Sigmoid colon (tissue), 7 donors: Measurements from ENCODE around the gene LARP4B. TPM values are rescaled to one million over a fixed set of nuclear protein-coding genes. Genes with fewer than 3 reads are reported as not detected.

Source experiments
- DNase-seq: peaks from one replicate; pipeline ENCODE4 v3.0.0-alpha.2; 2019
- H3K27ac ChIP-seq, 4 donors: fragments of 200-600 bp; sonication (generic); one replicate each; pipeline ENCODE4 v1.5.1; 2016 to 2019; ENCODE audit warnings: mild to moderate bottlenecking in 1 of 4
- H3K27me3 ChIP-seq, 3 donors: fragments of 200-600 bp; sonication (generic); one replicate each; pipeline ENCODE4 v1.5.1; 2019; ENCODE audit warnings: mild to moderate bottlenecking in 1 of 3
- H3K36me3 ChIP-seq, 4 donors: fragments of 200-600 bp; sonication (generic); one replicate each; pipeline ENCODE4 v1.5.1; 2016 to 2019
- H3K4me1 ChIP-seq, 4 donors: fragments of 200-600 bp; sonication (generic); one replicate each; pipeline ENCODE4 v1.5.1; 2017 to 2019
- H3K4me3 ChIP-seq, 4 donors: fragments of 200-600 bp; sonication (generic); one replicate each; pipeline ENCODE4 v1.5.1; 2017 to 2019; ENCODE audit warnings: mild to moderate bottlenecking in 2 of 4, moderate library complexity in 1 of 4
- H3K9me3 ChIP-seq, 4 donors: fragments of 200-600 bp in 3 of 4; sonication (generic) in 3 of 4; one replicate each; pipeline versions ENCODE4 v1.5.1 to v1.6.1; 2013 to 2019
- EP300 ChIP-seq, 4 donors: sonication (generic); formaldehyde crosslinking; IDR thresholded peaks; one replicate each; pipeline ENCODE4 v1.6.1; 2017; ENCODE audit warnings: antibody characterized with exemption in 4 of 4
- POLR2A ChIP-seq, 2 donors: fragments of 450-650 bp; IDR thresholded peaks; one replicate each; pipeline ENCODE4 v1.6.1; 2016; ENCODE audit warnings: antibody characterized with exemption in 2 of 2, mild to moderate bottlenecking in 2 of 2, moderate library complexity in 2 of 2
- POLR2AphosphoS5 ChIP-seq, 4 donors: sonication (generic); formaldehyde crosslinking; IDR thresholded peaks; one replicate each; pipeline ENCODE4 v1.6.1; 2017; ENCODE audit warnings: antibody characterized with exemption in 4 of 4
- WGBS, 2 donors: extraction: QIAGEN DNeasy Blood & Tissue Kit; methylation state at CpG; one replicate each; pipeline ENCODE4 v1.1.7; 2013; 5-methylcytosine and 5-hydroxymethylcytosine counted together
- intact Hi-C: fragments of 100-400 bp; cut with DNase I; formaldehyde crosslinking; loops from one replicate; pipeline ENCODE4 v1.15.1; 2023
- polyA plus RNA-seq, 3 donors: library from polyadenylated mRNA; stranded (reverse); fragments of 200-250 nt; gene quantifications; one replicate each; pipeline ENCODE4 v1.2.3, GENCODE V29; 2013
- total RNA-seq, 4 donors: library from RNA; depleted of rRNA; stranded (reverse); fragments of >200 nt; gene quantifications; one replicate each; pipeline ENCODE4 v1.1.0, GENCODE V29; 2016
- TF ChIP-seq, protein P1 (sequence below), 4 experiments: fragments of 450-650 bp in 3 of 4; fragments of 200-600 bp in 1 of 4; IDR thresholded peaks; one replicate each; pipeline ENCODE4 v1.5.1; 2016 to 2019; ENCODE audit warnings: antibody characterized with exemption in 4 of 4, mild to moderate bottlenecking in 3 of 4, moderate library complexity in 2 of 4
- donor health status: healthy with polysubstance abuse.
- donor health status: Bipolar disorder and iron deficiency.
- donor health status: healthy.

LARP4B gene
- total and polyA plus RNA-seq, 7 donors = 11.4 to 57.6 (median 31.9) TPM

DNA sequence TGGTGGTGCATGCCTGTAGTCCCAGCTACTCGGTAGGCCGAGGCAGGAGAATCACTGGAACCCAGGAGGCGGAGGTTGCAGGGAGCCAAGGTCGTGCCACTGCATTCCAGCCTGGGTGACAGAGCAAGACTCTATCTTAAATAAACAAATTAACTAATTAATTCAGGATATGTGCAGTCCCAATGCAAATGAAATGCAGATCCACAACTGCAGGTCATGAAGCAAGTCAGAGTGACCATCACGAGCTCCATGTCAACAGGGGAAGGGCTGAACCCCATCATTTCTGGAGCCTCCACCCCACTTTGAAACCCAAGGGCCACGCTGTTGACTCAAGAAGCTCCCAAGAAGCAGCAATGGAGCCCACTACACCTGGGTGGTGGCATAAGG lies 115.4 kb downstream of the LARP4B start:
- TF ChIP-seq, protein P1, sequence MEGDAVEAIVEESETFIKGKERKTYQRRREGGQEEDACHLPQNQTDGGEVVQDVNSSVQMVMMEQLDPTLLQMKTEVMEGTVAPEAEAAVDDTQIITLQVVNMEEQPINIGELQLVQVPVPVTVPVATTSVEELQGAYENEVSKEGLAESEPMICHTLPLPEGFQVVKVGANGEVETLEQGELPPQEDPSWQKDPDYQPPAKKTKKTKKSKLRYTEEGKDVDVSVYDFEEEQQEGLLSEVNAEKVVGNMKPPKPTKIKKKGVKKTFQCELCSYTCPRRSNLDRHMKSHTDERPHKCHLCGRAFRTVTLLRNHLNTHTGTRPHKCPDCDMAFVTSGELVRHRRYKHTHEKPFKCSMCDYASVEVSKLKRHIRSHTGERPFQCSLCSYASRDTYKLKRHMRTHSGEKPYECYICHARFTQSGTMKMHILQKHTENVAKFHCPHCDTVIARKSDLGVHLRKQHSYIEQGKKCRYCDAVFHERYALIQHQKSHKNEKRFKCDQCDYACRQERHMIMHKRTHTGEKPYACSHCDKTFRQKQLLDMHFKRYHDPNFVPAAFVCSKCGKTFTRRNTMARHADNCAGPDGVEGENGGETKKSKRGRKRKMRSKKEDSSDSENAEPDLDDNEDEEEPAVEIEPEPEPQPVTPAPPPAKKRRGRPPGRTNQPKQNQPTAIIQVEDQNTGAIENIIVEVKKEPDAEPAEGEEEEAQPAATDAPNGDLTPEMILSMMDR (IDR thresholded peaks at IDR 0.05) = no peak
- TF ChIP-seq POLR2A (IDR thresholded peaks at IDR 0.05) (no peak), POLR2AphosphoS5 (IDR thresholded peaks at IDR 0.05) (no peak), EP300 (IDR thresholded peaks at IDR 0.05) (no peak)
- no peak overlapping the region for H3K27ac ChIP-seq
- peaks cover 20 to 100% (median 66%) of the 10 kb centered on the region in 4 donors for H3K36me3 ChIP-seq
- DNase-seq = no peak
- H3K27me3 ChIP-seq = no peaks in the 10 kb centered on the region
- no peaks in the 10 kb centered on the region for H3K9me3 ChIP-seq
- 94 to 97% methylated on average over 6 of the region's 6 CpGs for WGBS, 2 donors
- intact Hi-C loops = no loop called here
- no peak overlapping the region for H3K4me3 ChIP-seq
- H3K4me1 ChIP-seq = no peaks in the 10 kb centered on the region

DNA sequence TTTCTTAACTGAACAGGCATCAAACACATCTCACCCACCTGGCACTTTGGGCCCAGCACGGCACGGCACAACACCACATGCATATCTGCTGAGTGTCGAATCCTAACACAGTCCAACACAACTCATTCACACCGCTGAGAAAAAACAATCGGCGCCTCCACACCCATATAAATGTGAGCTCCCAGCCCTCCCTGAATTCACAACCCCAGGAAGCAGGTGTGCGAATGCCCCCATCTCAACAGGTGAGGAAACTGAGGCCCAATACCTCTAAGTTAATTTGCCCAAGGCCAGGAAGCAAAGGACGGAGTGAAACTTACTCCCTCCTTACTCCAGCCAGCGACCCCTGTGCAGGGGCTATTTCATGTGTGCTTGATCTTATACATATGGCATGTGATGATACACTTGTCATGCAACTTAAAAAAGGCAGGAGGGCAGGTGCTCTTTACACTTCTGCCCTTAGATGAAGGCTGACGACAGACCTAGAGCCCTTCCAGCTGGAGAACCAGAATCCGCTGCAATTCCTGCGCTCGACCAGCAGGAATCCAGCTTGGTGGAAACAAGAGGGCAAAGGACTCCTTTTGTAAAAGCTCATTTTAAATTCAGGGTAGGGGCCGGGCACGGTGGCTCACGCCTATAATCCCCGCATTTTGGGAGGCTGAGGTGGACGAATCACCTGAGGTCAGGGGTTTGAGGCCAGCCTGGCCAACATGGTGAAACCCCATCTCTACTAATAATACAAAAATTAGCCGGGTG lies 116.0 kb downstream of the LARP4B start:
- 96 to 97% methylated on average over 19 of the region's 19 CpGs for WGBS, 2 donors
- intact Hi-C loops = no loop called here
- peaks cover 20 to 98% (median 65%) of the 10 kb centered on the region in 4 donors for H3K36me3 ChIP-seq

DNA sequence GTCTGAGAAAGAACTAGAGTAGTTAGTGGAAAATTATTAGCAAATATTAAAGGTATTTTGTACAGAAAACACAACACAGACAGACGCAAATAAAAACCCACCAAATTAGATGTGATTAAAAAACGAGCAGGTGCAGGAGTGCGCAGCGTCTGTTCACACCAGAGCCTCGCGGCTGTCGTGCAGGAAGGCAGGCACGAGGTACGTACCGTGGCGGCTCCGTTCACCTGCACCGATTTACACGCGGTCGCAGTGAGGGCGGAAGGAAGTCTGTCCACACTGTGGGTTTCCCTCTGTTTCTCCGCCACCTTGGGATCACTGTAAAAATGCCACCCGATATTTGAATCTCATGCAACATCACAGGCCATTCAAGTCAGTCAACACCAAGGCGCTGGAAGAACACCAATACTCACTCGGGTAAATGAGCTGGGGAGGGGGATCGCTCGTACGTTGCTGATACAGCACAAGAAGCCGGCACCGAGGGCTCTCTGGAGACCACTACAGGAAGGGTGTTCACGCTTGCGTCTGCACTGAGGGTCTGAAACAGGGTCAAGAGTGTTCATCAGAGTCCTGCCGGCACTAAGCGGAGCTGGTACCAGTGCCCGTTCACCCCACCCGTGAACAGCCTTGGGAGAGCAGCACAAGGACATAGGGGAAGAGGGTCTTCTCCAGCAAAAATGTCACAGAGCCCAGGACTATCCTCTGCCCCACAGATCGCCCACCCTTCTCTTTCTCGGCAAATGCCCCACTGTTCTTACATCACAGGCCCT lies 116.8 kb downstream of the LARP4B start:
- TF ChIP-seq, protein P1 (IDR thresholded peaks at IDR 0.05) = no peak
- TF ChIP-seq EP300 (IDR thresholded peaks at IDR 0.05) (no peak), POLR2AphosphoS5 (IDR thresholded peaks at IDR 0.05) (no peak), POLR2A (IDR thresholded peaks at IDR 0.05) (no peak)
- intact Hi-C loops = no loop called here
- DNase-seq = no peak
- no peak overlapping the region for H3K4me3 ChIP-seq
- 96% methylated on average over 34 of the region's 34 CpGs for WGBS, 2 donors
- H3K4me1 ChIP-seq = no peaks in the 10 kb centered on the region
- no peak overlapping the region for H3K27ac ChIP-seq
- H3K9me3 ChIP-seq = no peaks in the 10 kb centered on the region
- H3K27me3 ChIP-seq = no peaks in the 10 kb centered on the region
- H3K36me3 ChIP-seq = peaks cover 20 to 97% (median 58%) of the 10 kb centered on the region in 4 donors

More for the DNA sequence above, 116.0 kb downstream of the LARP4B start:
- no peak overlapping the region for H3K27ac ChIP-seq
- H3K4me3 ChIP-seq = no peak overlapping the region
- no peaks in the 10 kb centered on the region for H3K9me3 ChIP-seq
- no peak for TF ChIP-seq POLR2A (IDR thresholded peaks at IDR 0.05)
- no peak for TF ChIP-seq POLR2AphosphoS5 (IDR thresholded peaks at IDR 0.05)
- TF ChIP-seq EP300 (IDR thresholded peaks at IDR 0.05) = no peak
- TF ChIP-seq, protein P1 (IDR thresholded peaks at IDR 0.05) = no peak
- no peaks in the 10 kb centered on the region for H3K27me3 ChIP-seq
- H3K4me1 ChIP-seq = no peaks in the 10 kb centered on the region
- no peak for DNase-seq

DNA sequence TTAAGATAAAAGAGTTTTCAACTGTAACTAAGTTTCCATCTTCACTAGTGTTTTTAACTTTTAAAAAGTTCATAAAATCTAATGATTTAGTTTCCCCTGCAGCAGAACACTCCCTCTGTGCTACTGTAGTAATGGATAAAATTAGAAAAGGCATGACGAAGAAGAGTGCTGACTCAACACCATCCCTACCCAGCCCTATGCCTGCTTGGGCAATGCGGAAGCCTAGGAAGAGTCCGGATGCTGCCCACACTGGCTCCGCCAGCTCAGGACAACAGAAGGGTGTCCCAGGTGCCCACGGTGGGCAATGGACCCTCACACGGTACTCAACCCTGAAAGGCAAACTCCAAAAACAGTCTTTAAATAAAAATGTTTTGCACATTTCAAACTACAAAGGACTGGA lies 118.2 kb downstream of the LARP4B start:
- H3K4me1 ChIP-seq = no peaks in the 10 kb centered on the region
- H3K27ac ChIP-seq = no peak overlapping the region
- peaks cover 20 to 96% (median 52%) of the 10 kb centered on the region in 4 donors for H3K36me3 ChIP-seq
- WGBS, 2 donors = 96 to 97% methylated on average over 6 of the region's 6 CpGs
- no peaks in the 10 kb centered on the region for H3K9me3 ChIP-seq
- intact Hi-C loops = no loop called here
- DNase-seq = no peak
- TF ChIP-seq POLR2AphosphoS5 (IDR thresholded peaks at IDR 0.05) (no peak), POLR2A (IDR thresholded peaks at IDR 0.05) (no peak), EP300 (IDR thresholded peaks at IDR 0.05) (no peak)
- TF ChIP-seq, protein P1 (IDR thresholded peaks at IDR 0.05) = no peak
- H3K4me3 ChIP-seq = no peak overlapping the region
- H3K27me3 ChIP-seq = no peaks in the 10 kb centered on the region
